ENCODE results near the gene SETBP1. TPM values are rescaled to one million over a fixed set of nuclear protein-coding genes. Genes with fewer than 3 reads are reported as not detected.

The SETBP1 gene
- polyA plus RNA-seq, 1 experiment, result 0.71 TPM

DNA sequence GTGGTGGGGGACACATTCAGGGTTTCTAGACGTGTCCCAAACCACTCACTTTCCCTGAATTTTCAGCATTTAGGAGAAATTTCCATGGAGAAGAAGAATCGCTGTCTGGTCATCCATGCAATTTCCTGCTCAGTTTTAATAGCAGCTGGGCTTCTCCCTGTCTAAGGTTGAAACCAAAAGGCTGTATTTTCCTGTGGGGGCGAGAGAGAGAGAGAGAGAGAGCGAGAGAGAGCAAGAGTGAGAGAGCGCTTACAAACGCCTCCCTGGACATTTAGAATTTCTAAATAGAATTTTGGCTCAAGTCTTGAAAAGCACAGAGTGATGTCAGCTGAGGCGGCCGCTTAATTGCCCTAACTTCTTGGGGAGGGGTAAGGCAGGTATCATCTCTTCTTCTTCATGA is 110.8 kb downstream of the SETBP1 start:
- no peak for DNase-seq (ENCODE audit: low read depth, low spot score)
- CTCF ChIA-PET, result interaction anchor here (0.6 kb wide), 1 partner anchor 37 kb away, joined by 3 read pairs; no protein-coding TSS in a partner anchor
- H3K27ac ChIP-seq (ENCODE audit: low read depth, low read length), result no peak overlapping the region
- H3K4me3 ChIP-seq (ENCODE audit: low read depth, low read length), result no peak overlapping the region
- POLR2A ChIA-PET, result no interaction called here
- TF ChIP-seq, protein P1, sequence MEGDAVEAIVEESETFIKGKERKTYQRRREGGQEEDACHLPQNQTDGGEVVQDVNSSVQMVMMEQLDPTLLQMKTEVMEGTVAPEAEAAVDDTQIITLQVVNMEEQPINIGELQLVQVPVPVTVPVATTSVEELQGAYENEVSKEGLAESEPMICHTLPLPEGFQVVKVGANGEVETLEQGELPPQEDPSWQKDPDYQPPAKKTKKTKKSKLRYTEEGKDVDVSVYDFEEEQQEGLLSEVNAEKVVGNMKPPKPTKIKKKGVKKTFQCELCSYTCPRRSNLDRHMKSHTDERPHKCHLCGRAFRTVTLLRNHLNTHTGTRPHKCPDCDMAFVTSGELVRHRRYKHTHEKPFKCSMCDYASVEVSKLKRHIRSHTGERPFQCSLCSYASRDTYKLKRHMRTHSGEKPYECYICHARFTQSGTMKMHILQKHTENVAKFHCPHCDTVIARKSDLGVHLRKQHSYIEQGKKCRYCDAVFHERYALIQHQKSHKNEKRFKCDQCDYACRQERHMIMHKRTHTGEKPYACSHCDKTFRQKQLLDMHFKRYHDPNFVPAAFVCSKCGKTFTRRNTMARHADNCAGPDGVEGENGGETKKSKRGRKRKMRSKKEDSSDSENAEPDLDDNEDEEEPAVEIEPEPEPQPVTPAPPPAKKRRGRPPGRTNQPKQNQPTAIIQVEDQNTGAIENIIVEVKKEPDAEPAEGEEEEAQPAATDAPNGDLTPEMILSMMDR (IDR thresholded peaks at IDR 0.05; ENCODE audit: low read depth, low read length), result no peak
- H3K9me3 ChIP-seq (ENCODE audit: control insufficient read depth, insufficient read depth, low read length), result no peaks in the 10 kb centered on the region
- no peaks in the 10 kb centered on the region for H3K27me3 ChIP-seq (ENCODE audit: control insufficient read depth, insufficient read depth, low read length)

DNA sequence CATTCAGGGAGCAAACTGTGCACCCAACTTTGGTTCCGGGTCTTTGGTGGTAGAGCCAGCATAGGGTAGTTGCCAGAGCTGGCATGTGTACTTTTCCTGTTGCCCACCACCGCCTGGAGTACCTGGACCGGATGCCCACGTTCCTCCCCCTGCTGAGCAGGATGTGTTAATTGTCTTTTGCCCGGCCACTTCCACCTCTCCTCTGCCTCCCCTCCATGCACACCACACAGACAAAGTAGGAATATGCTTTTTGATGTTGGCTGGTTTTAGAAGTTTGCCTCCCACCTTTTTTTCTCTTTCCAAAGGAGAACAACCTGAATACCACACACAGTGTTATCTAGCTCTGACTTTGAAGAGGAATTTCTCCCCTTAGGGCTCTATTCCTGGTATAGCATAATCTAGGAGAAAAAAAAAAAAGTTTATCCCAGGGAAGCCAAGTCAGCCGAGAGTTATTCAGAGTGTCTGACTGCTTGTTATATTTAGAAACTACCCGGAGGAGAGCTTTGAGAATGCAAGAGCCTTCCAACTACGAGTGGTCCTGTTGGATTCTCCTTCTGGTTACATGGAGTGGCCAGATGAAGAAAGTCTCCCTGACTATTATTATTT is 111.9 kb downstream of the SETBP1 start:
- DNase-seq (ENCODE audit: low read depth, low spot score), result no peak
- ChIA-PET POLR2A (no interaction called here), CTCF (no interaction called here)
- TF ChIP-seq, protein P1 (IDR thresholded peaks at IDR 0.05; ENCODE audit: low read depth, low read length), result no peak
- Histone ChIP-seq H3K27me3 (ENCODE audit: control insufficient read depth, insufficient read depth, low read length) (no peaks in the 10 kb centered on the region), H3K27ac (ENCODE audit: low read depth, low read length) (no peak overlapping the region), H3K9me3 (ENCODE audit: control insufficient read depth, insufficient read depth, low read length) (no peaks in the 10 kb centered on the region), H3K4me3 (ENCODE audit: low read depth, low read length) (no peak overlapping the region)

DNA sequence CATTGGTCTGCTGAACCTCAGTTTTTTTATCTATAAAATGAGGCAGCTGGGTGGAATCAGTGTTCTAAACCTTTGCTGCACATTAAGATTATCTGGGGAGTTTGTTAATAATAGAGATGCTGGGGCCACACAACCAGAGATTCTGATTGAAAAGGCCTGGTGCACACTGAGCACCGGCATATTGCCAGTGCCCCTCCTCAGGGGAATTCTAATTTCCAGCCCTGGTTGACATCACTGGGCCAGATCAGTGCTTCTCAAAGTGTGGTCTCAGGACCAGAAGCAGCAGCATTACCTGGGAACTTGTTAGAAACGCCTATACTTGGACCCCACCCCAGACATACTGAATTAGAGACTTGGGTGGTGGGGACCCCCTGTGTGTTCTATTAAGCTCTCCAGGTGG is 112.5 kb downstream of the SETBP1 start:
- CTCF ChIA-PET, result no interaction called here
- TF ChIP-seq, protein P1 (IDR thresholded peaks at IDR 0.05; ENCODE audit: low read depth, low read length), result no peak
- H3K9me3 ChIP-seq (ENCODE audit: control insufficient read depth, insufficient read depth, low read length), result no peaks in the 10 kb centered on the region
- POLR2A ChIA-PET, result no interaction called here
- DNase-seq (ENCODE audit: low read depth, low spot score), result no peak
- no peak overlapping the region for H3K4me3 ChIP-seq (ENCODE audit: low read depth, low read length)
- no peaks in the 10 kb centered on the region for H3K27me3 ChIP-seq (ENCODE audit: control insufficient read depth, insufficient read depth, low read length)
- H3K27ac ChIP-seq (ENCODE audit: low read depth, low read length), result no peak overlapping the region

GRCh38 chr18:44793685-44794084 is 113.0 kb downstream of the SETBP1 start:
- no peak for DNase-seq (ENCODE audit: low read depth, low spot score)
- TF ChIP-seq, protein P1 (IDR thresholded peaks at IDR 0.05; ENCODE audit: low read depth, low read length), result no peak
- ChIA-PET CTCF (no interaction called here), POLR2A (no interaction called here)
- Histone ChIP-seq H3K27ac (ENCODE audit: low read depth, low read length) (no peak overlapping the region), H3K4me3 (ENCODE audit: low read depth, low read length) (no peak overlapping the region), H3K27me3 (ENCODE audit: control insufficient read depth, insufficient read depth, low read length) (no peaks in the 10 kb centered on the region), H3K9me3 (ENCODE audit: control insufficient read depth, insufficient read depth, low read length) (no peaks in the 10 kb centered on the region)

DNA sequence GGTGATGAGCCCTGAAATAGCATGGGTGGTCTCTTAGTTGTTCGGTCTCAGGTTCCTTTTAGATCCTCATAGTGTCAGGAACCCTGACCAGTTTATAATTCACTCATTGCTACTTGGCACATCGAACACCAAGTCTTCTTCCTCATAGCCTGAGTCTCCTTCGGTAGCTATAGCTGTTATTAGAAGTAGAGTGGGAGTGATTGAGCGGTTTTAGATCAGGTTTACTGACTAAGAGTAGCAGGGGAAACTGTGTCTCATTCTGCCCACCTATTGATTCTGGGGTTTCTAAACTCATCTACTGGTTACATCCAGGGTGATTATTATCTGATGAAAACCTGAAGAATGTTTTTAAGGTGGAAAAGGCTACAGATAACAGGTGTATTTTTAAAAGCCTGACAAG is 114.6 kb downstream of the SETBP1 start:
- TF ChIP-seq, protein P1 (IDR thresholded peaks at IDR 0.05; ENCODE audit: low read depth, low read length), result no peak
- Histone ChIP-seq H3K4me3 (ENCODE audit: low read depth, low read length) (no peak overlapping the region), H3K27ac (ENCODE audit: low read depth, low read length) (no peak overlapping the region), H3K27me3 (ENCODE audit: control insufficient read depth, insufficient read depth, low read length) (no peaks in the 10 kb centered on the region), H3K9me3 (ENCODE audit: control insufficient read depth, insufficient read depth, low read length) (no peaks in the 10 kb centered on the region)
- ChIA-PET CTCF (no interaction called here), POLR2A (no interaction called here)
- DNase-seq (ENCODE audit: low read depth, low spot score), result no peak

Measured in AG04450 (cell line).